ENCODE measurements around the gene CD248. TPM values are rescaled to one million over a fixed set of nuclear protein-coding genes. Genes with fewer than 3 reads are reported as not detected.
A peak's percentile ranks its signal among the peaks of the same experiment; 100 is the strongest.

Gene CD248
- total and polyA plus RNA-seq, 11 donors = 6.0 to 33.1 (median 11.8) TPM

GRCh38 chr11:66333220-66333877 is 16.5 kb upstream of the CD248 start:
- H3K36me3 ChIP-seq = peaks cover 0 to 31% (median 8%) of the 10 kb centered on the region in 9 donors
- no peaks in the 10 kb centered on the region for H3K27me3 ChIP-seq
- intact Hi-C loops (cut with DNase I) = no loop called here
- DNase-seq = peak in 2 of 5 donors; percentile 10 to 42
- WGBS, 4 donors = 88 to 93% (median 91%) methylated on average over 12 to 19 of the region's 19 CpGs
- no peak for TF ChIP-seq CTCF (IDR thresholded peaks at IDR 0.05)
- TF ChIP-seq POLR2A (IDR thresholded peaks at IDR 0.05) = no peak
- H3K27ac ChIP-seq = no peak overlapping the region
- no peak overlapping the region for H3K4me3 ChIP-seq
- H3K9me3 ChIP-seq = no peaks in the 10 kb centered on the region
- peaks cover 7 to 43% (median 26%) of the 10 kb centered on the region in 12 donors for H3K4me1 ChIP-seq
- ATAC-seq = no peak

- ATAC-seq = no peak
- Histone ChIP-seq H3K9me3 (no peaks in the 10 kb centered on the region), H3K4me3 (no peak overlapping the region), H3K27me3 (no peaks in the 10 kb centered on the region), H3K4me1 (peaks cover 7 to 48% (median 32%) of the 10 kb centered on the region in 12 donors), H3K27ac (no peak overlapping the region), H3K36me3 (peaks cover 0 to 25% (median 6%) of the 10 kb centered on the region in 9 donors)
- TF ChIP-seq POLR2A (IDR thresholded peaks at IDR 0.05) (no peak), CTCF (IDR thresholded peaks at IDR 0.05) (no peak)
- intact Hi-C loops (cut with DNase I) = no loop called here
- 73 to 85% (median 81%) methylated on average over 17 to 18 of the region's 18 CpGs for WGBS, 4 donors
- DNase-seq = peak in 1 of 5 donors; percentile 10
These were observed 15.8 kb upstream of the CD248 start for GRCh38 chr11:66332371-66333219.

- intact Hi-C loops (cut with DNase I) = no loop called here
These were observed 14.9 kb upstream of the CD248 start for GRCh38 chr11:66331542-66332370.

More at GRCh38 chr11:66331542-66332370, 14.9 kb upstream of the CD248 start:
- no peak for TF ChIP-seq CTCF (IDR thresholded peaks at IDR 0.05)
- TF ChIP-seq POLR2A (IDR thresholded peaks at IDR 0.05) = no peak
- Histone ChIP-seq H3K27ac (no peak overlapping the region), H3K27me3 (no peaks in the 10 kb centered on the region), H3K9me3 (no peaks in the 10 kb centered on the region), H3K4me3 (no peak overlapping the region), H3K4me1 (peaks cover 7 to 46% (median 36%) of the 10 kb centered on the region in 12 donors), H3K36me3 (peaks cover 0 to 19% (median 0%) of the 10 kb centered on the region in 9 donors)
- 75 to 89% (median 83%) methylated on average over 11 to 12 of the region's 12 CpGs for WGBS, 4 donors
- DNase-seq = peak in 2 of 5 donors; percentile 11 to 35
- no peak for ATAC-seq

Data from heart left ventricle (tissue), 16 donors.